NT2/D1 (cell line): ENCODE results near the gene HLA-DOA.

Source experiments
- SUZ12 ChIP-seq: IDR thresholded peaks from 2 replicates; pipeline ENCODE4 v1.6.1; 2011; ENCODE audit not compliant: insufficient read length, insufficient read depth; ENCODE audit errors: extremely low read depth
- YY1 ChIP-seq: IDR thresholded peaks from 2 replicates; pipeline ENCODE4 v1.6.1; 2011; ENCODE audit not compliant: insufficient read length, insufficient read depth
- ZNF274 ChIP-seq: IDR thresholded peaks from 2 replicates; pipeline ENCODE4 v1.6.1; 2011; ENCODE audit warnings: mild to moderate bottlenecking, low read depth, low read length

GRCh38 chr6:32969685-32970412, 39.5 kb downstream of the HLA-DOA start:
- TF ChIP-seq SUZ12 (no peak), ZNF274 (no peak), YY1 (no peak)
